ENCODE data around the gene CLSTN2. TPM values are rescaled to one million over a fixed set of nuclear protein-coding genes. Genes with fewer than 3 reads are reported as not detected.

Gene CLSTN2
- total RNA-seq, 1 experiment from 2014 or later = 0.68 TPM

DNA sequence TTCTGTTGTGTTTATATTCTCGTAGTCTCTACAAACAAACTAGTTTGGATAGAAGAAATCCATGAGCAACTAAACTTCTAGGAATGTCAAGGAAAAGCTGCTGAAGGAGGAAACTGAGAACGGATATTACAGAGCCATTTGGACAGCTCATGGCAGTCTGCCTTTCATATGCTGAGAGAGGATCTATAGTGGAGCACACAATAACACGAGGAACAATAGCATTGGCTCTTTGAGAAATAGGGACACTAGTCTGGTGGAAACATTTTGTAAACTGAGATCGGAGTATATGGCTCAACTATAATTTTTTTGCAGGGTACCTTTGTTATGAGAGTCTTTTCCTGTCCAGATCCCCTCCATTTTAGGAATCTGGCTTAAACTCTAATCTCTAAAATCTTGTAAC is 200.5 kb downstream of the CLSTN2 start:
- Mint-ChIP-seq H3K4me3 (no peak overlapping the region), H3K36me3 (ENCODE audit: insufficient read depth in 1 of 3, low read depth in 3 of 3) (no peaks in the 10 kb centered on the region), H3K27ac (no peak overlapping the region; a peak in 1 of 7 replicates), H3K9me3 (peaks cover 0 to 2% of the 10 kb centered on the region in 2 experiments; a peak in 1 of 5 replicates), H3K27me3 (ENCODE audit: low read depth) (0 out of 2 replicates have a peak, but pooled peaks cover 1% of the 10 kb centered on the region), H3K4me1 (peaks cover 28 to 34% of the 10 kb centered on the region in 2 experiments)
- Histone ChIP-seq H3K18ac (ENCODE audit: insufficient read length, low read depth, low read length) (no peak overlapping the region), H3K23ac (ENCODE audit: insufficient read length, low read depth, low read length) (no peak overlapping the region), H3K23me2 (ENCODE audit: insufficient read length, low read depth, low read length, poor library complexity, severe bottlenecking) (no peaks in the 10 kb centered on the region), H3K4ac (ENCODE audit: low read depth, low read length) (no peak overlapping the region), H2AK5ac (ENCODE audit: insufficient read length, low read length) (no peak overlapping the region), H3K9me3 (ENCODE audit: control insufficient read depth, low read depth, low read length) (no peaks in the 10 kb centered on the region), H2BK12ac (ENCODE audit: insufficient read length, low read depth, low read length) (no peak overlapping the region), H4K8ac (replicated peaks; ENCODE audit: insufficient read length, low read depth, low read length) (no peak overlapping the region), H2BK20ac (ENCODE audit: low read depth, low read length, poor library complexity, severe bottlenecking) (no peak overlapping the region), H3K27me3 (ENCODE audit: insufficient read depth, low read length) (no peaks in the 10 kb centered on the region), H2BK15ac (ENCODE audit: low read depth, low read length) (no peak overlapping the region), H4K20me1 (ENCODE audit: control insufficient read depth, insufficient read depth, insufficient read length) (no peaks in the 10 kb centered on the region), H3K79me2 (ENCODE audit: insufficient read depth, low read length) (no peaks in the 10 kb centered on the region), H4K91ac (ENCODE audit: insufficient read length, low read depth, low read length) (no peak overlapping the region), H3K9ac (ENCODE audit: extremely low read depth, insufficient read length, low read length) (no peak overlapping the region), H2BK5ac (ENCODE audit: insufficient read length, low read length) (no peak overlapping the region), H3K79me1 (ENCODE audit: insufficient read depth, low read depth, low read length, poor library complexity, severe bottlenecking) (no peaks in the 10 kb centered on the region), H3T11ph (ENCODE audit: low read length) (no peak overlapping the region), H3K4me2 (ENCODE audit: insufficient read depth, insufficient read length, low read length) (no peak overlapping the region), H3K27ac (ENCODE audit: insufficient read length, low read depth, low read length) (no peak overlapping the region), H4K5ac (ENCODE audit: insufficient read length, low read depth, low read length) (no peak overlapping the region), H2AFZ (ENCODE audit: low read length) (no peak overlapping the region), H3K14ac (ENCODE audit: insufficient read depth, low read length) (no peak overlapping the region), H3K56ac (ENCODE audit: insufficient read length, low read depth, low read length) (no peak overlapping the region), H2BK120ac (ENCODE audit: low read depth, low read length, poor library complexity, severe bottlenecking) (no peak overlapping the region), H3K4me1 (ENCODE audit: insufficient read depth, low read length) (no peaks in the 10 kb centered on the region)
- WGBS (ENCODE audit: extremely low coverage, insufficient read length, low lambda C conversion rate) = no CpG with 5 or more reads among the region's 4 CpGs
- DNase-seq = no peak
- TF ChIP-seq, protein P1, sequence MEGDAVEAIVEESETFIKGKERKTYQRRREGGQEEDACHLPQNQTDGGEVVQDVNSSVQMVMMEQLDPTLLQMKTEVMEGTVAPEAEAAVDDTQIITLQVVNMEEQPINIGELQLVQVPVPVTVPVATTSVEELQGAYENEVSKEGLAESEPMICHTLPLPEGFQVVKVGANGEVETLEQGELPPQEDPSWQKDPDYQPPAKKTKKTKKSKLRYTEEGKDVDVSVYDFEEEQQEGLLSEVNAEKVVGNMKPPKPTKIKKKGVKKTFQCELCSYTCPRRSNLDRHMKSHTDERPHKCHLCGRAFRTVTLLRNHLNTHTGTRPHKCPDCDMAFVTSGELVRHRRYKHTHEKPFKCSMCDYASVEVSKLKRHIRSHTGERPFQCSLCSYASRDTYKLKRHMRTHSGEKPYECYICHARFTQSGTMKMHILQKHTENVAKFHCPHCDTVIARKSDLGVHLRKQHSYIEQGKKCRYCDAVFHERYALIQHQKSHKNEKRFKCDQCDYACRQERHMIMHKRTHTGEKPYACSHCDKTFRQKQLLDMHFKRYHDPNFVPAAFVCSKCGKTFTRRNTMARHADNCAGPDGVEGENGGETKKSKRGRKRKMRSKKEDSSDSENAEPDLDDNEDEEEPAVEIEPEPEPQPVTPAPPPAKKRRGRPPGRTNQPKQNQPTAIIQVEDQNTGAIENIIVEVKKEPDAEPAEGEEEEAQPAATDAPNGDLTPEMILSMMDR (conservative IDR thresholded peaks at IDR 0.05) = no peak

All from H9 (cell line).